OCI-LY1 (cell line): ENCODE measurements around the gene HOXA5.

Experiments used
- H2AFZ ChIP-seq: fragments of 200-600 bp; sonication (generic), shearing (Covaris generic); 2 replicates; pipeline ENCODE4 v1.6.0; 2014; ENCODE audit warnings: antibody characterized with exemption, mild to moderate bottlenecking, low read length
- H3F3A ChIP-seq: fragments of 200-600 bp; sonication (generic), shearing (Covaris generic); 2 replicates; pipeline ENCODE4 v1.6.0; 2014; ENCODE audit warnings: mild to moderate bottlenecking, antibody characterized with exemption, low read length, moderate library complexity; ENCODE audit not compliant: insufficient read depth
- H3K27ac ChIP-seq: fragments of 200-600 bp; sonication (generic); 2 replicates; pipeline ENCODE4 v1.5.1; 2014; ENCODE audit warnings: low read length, mixed run types, mild to moderate bottlenecking, low read depth; ENCODE audit not compliant: poor library complexity, severe bottlenecking
- H3K27me3 ChIP-seq: fragments of 200-600 bp; sonication (generic); 2 replicates; pipeline ENCODE4 v1.6.0; 2014; ENCODE audit warnings: antibody characterized with exemption, mild to moderate bottlenecking, low read length, moderate library complexity; ENCODE audit not compliant: insufficient read depth
- H3K36me3 ChIP-seq: fragments of 200-600 bp; sonication (generic); 2 replicates; pipeline ENCODE4 v1.6.1; 2014; ENCODE audit warnings: mild to moderate bottlenecking, antibody characterized with exemption, low read length, moderate library complexity, mixed read lengths; ENCODE audit not compliant: insufficient read depth
- H3K4me1 ChIP-seq: fragments of 200-600 bp; sonication (generic); 2 replicates; pipeline ENCODE4 v1.5.1; 2014; ENCODE audit warnings: mild to moderate bottlenecking, low read length, moderate library complexity; ENCODE audit not compliant: insufficient read depth, severe bottlenecking
- H3K4me2 ChIP-seq: fragments of 200-600 bp; sonication (generic), shearing (Covaris generic); 2 replicates; pipeline ENCODE4 v1.6.1; 2014; ENCODE audit warnings: low read length
- H3K4me3 ChIP-seq: fragments of 200-600 bp; sonication (generic); 2 replicates; pipeline ENCODE4 v1.5.1; 2014; ENCODE audit warnings: low read length, low read depth, mild to moderate bottlenecking, mixed read lengths; ENCODE audit not compliant: poor library complexity, severe bottlenecking
- H3K79me2 ChIP-seq: fragments of 200-600 bp; shearing (Covaris generic); 2 replicates; pipeline ENCODE4 v1.6.1; 2016; ENCODE audit warnings: mixed run types, low read length, mixed read lengths; ENCODE audit not compliant: insufficient read depth
- H3K9ac ChIP-seq: fragments of 200-600 bp; sonication (generic), shearing (Covaris generic); 2 replicates; pipeline ENCODE4 v1.6.1; 2014; ENCODE audit warnings: mild to moderate bottlenecking, low read length, mixed read lengths
- H3K9me2 ChIP-seq: fragments of 200-600 bp; sonication (generic), shearing (Covaris generic); 2 replicates; pipeline ENCODE4 v1.6.1; 2014; ENCODE audit warnings: low read depth, mild to moderate bottlenecking, low read length, mixed read lengths
- H3K9me3 ChIP-seq: fragments of 200-600 bp; shearing (Covaris generic); 2 replicates; pipeline ENCODE4 v1.6.1; 2014; ENCODE audit warnings: low read length, mixed read lengths
- H4K20me1 ChIP-seq: fragments of 200-600 bp; sonication (generic), shearing (Covaris generic); 2 replicates; pipeline ENCODE4 v1.6.0; 2016; ENCODE audit warnings: mild to moderate bottlenecking, low read length; ENCODE audit not compliant: insufficient read depth
- CTCF ChIP-seq: fragments of 200-600 bp; sonication (generic), shearing (Covaris generic); IDR thresholded peaks from 2 replicates; pipeline ENCODE4 v1.5.1; 2017; ENCODE audit warnings: mild to moderate bottlenecking, antibody characterized with exemption, low read length, moderate library complexity, mixed read lengths
- EZH2 ChIP-seq: fragments of 200-600 bp; sonication (generic), shearing (Covaris generic); IDR thresholded peaks from 2 replicates; pipeline ENCODE4 v1.8.0; 2017; ENCODE audit warnings: borderline replicate concordance, mixed run types, mild to moderate bottlenecking, antibody characterized with exemption, low read length, moderate library complexity, mixed read lengths

The HOXA5 gene

GRCh38 chr7:27123007-27123476 is 20.4 kb downstream of the HOXA5 start:
- Histone ChIP-seq H4K20me1 (no peaks in the 10 kb centered on the region), H3K4me1 (no peaks in the 10 kb centered on the region), H3K4me2 (no peak overlapping the region), H3F3A (no peaks in the 10 kb centered on the region), H3K9me3 (no peaks in the 10 kb centered on the region), H3K9me2 (no peaks in the 10 kb centered on the region), H3K9ac (no peak overlapping the region), H3K27me3 (no peaks in the 10 kb centered on the region; the same call in 1 of the 2 replicates), H3K27ac (no peak overlapping the region), H3K4me3 (no peak overlapping the region), H3K79me2 (no peaks in the 10 kb centered on the region), H2AFZ (no peak overlapping the region), H3K36me3 (no peaks in the 10 kb centered on the region)
- TF ChIP-seq CTCF (no peak), EZH2 (no peak)

- Histone ChIP-seq H3F3A (no peaks in the 10 kb centered on the region), H3K36me3 (no peaks in the 10 kb centered on the region), H3K4me2 (no peak overlapping the region), H3K27ac (no peak overlapping the region), H2AFZ (no peak overlapping the region), H3K9me3 (no peaks in the 10 kb centered on the region), H3K4me3 (no peak overlapping the region), H3K9me2 (no peaks in the 10 kb centered on the region), H3K9ac (no peak overlapping the region), H3K79me2 (no peaks in the 10 kb centered on the region), H4K20me1 (no peaks in the 10 kb centered on the region), H3K27me3 (no peaks in the 10 kb centered on the region; the same call in 1 of the 2 replicates), H3K4me1 (no peaks in the 10 kb centered on the region)
- TF ChIP-seq CTCF (no peak), EZH2 (no peak)
These were observed 21.2 kb downstream of the HOXA5 start for GRCh38 chr7:27122077-27122910.

- Histone ChIP-seq H3F3A (no peaks in the 10 kb centered on the region), H3K4me2 (no peak overlapping the region), H3K79me2 (no peaks in the 10 kb centered on the region), H2AFZ (no peak overlapping the region), H3K9me3 (no peaks in the 10 kb centered on the region), H3K27ac (no peak overlapping the region), H3K27me3 (no peaks in the 10 kb centered on the region; the same call in 1 of the 2 replicates), H3K4me3 (no peak overlapping the region), H3K4me1 (no peaks in the 10 kb centered on the region), H3K36me3 (no peaks in the 10 kb centered on the region), H3K9me2 (no peaks in the 10 kb centered on the region), H3K9ac (no peak overlapping the region), H4K20me1 (no peaks in the 10 kb centered on the region)
- TF ChIP-seq CTCF: no peak
- no peak for TF ChIP-seq EZH2
These were observed 21.8 kb downstream of the HOXA5 start for GRCh38 chr7:27121684-27122076.
